Activated B cell treated with CpG ODN at 0.5 μM for 24 hours (primary cell): Measurements from ENCODE around the gene USP37. TPM values are rescaled to one million over a fixed set of nuclear protein-coding genes. Genes with fewer than 3 reads are reported as not detected.

Source experiments
- ATAC-seq: fragments of 200-7000 bp; cut with Tn5 transposase; one replicate; pipeline ENCODE4 v1.10.0; 2021; ENCODE audit warnings: low read depth, mild to moderate bottlenecking, moderate library complexity
- CTCF ChIA-PET: fragments of 350-600 bp; sonication (Branson Sonifier 250); formaldehyde crosslinking; loops from one replicate; lab custom pipeline; 2021; ENCODE audit warnings: antibody characterized with exemption; lab: Charles Lee
- POLR2A ChIA-PET: fragments of 350-600 bp; sonication (Branson Sonifier 250); formaldehyde crosslinking; loops from one replicate; lab custom pipeline; 2021; ENCODE audit warnings: antibody characterized with exemption; lab: Charles Lee
- DNase-seq: peaks from one replicate; pipeline ENCODE4 v3.0.0; 2022
- H3K27ac Mint-ChIP-seq: one replicate; pipeline ENCODE4 v1.8.0; 2020; ENCODE audit warnings: mixed read lengths
- H3K27me3 Mint-ChIP-seq: one replicate; pipeline ENCODE4 v1.8.0; 2021; ENCODE audit warnings: mixed read lengths
- H3K36me3 Mint-ChIP-seq: one replicate; pipeline ENCODE4 v1.8.0; 2021; ENCODE audit warnings: low read depth, mixed read lengths
- H3K4me1 Mint-ChIP-seq: one replicate; pipeline ENCODE4 v1.8.0; 2021; ENCODE audit warnings: mixed read lengths
- H3K4me3 Mint-ChIP-seq: one replicate; pipeline ENCODE4 v1.8.0; 2020; ENCODE audit warnings: mild to moderate bottlenecking, mixed read lengths
- H3K9me3 Mint-ChIP-seq: one replicate; pipeline ENCODE4 v1.8.0; 2020; ENCODE audit warnings: mixed read lengths
- intact Hi-C: fragments of 100-400 bp; cut with micrococcal nuclease; formaldehyde crosslinking; loops from one replicate; pipeline ENCODE4 v1.15.1; 2024
- total RNA-seq: library from RNA; stranded (reverse); gene quantifications from 2 replicates; pipeline ENCODE4 v1.2.3, GENCODE V29; 2022
- TF ChIP-seq, protein P1 (sequence below): fragments of 200-600 bp; IDR thresholded peaks from one replicate; pipeline ENCODE4 v1.8.0; 2022; ENCODE audit warnings: antibody characterized with exemption, mild to moderate bottlenecking

Gene USP37, protein sequence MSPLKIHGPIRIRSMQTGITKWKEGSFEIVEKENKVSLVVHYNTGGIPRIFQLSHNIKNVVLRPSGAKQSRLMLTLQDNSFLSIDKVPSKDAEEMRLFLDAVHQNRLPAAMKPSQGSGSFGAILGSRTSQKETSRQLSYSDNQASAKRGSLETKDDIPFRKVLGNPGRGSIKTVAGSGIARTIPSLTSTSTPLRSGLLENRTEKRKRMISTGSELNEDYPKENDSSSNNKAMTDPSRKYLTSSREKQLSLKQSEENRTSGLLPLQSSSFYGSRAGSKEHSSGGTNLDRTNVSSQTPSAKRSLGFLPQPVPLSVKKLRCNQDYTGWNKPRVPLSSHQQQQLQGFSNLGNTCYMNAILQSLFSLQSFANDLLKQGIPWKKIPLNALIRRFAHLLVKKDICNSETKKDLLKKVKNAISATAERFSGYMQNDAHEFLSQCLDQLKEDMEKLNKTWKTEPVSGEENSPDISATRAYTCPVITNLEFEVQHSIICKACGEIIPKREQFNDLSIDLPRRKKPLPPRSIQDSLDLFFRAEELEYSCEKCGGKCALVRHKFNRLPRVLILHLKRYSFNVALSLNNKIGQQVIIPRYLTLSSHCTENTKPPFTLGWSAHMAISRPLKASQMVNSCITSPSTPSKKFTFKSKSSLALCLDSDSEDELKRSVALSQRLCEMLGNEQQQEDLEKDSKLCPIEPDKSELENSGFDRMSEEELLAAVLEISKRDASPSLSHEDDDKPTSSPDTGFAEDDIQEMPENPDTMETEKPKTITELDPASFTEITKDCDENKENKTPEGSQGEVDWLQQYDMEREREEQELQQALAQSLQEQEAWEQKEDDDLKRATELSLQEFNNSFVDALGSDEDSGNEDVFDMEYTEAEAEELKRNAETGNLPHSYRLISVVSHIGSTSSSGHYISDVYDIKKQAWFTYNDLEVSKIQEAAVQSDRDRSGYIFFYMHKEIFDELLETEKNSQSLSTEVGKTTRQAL
- 14.3 and 23.1 TPM in 2 replicates for total RNA-seq

DNA sequence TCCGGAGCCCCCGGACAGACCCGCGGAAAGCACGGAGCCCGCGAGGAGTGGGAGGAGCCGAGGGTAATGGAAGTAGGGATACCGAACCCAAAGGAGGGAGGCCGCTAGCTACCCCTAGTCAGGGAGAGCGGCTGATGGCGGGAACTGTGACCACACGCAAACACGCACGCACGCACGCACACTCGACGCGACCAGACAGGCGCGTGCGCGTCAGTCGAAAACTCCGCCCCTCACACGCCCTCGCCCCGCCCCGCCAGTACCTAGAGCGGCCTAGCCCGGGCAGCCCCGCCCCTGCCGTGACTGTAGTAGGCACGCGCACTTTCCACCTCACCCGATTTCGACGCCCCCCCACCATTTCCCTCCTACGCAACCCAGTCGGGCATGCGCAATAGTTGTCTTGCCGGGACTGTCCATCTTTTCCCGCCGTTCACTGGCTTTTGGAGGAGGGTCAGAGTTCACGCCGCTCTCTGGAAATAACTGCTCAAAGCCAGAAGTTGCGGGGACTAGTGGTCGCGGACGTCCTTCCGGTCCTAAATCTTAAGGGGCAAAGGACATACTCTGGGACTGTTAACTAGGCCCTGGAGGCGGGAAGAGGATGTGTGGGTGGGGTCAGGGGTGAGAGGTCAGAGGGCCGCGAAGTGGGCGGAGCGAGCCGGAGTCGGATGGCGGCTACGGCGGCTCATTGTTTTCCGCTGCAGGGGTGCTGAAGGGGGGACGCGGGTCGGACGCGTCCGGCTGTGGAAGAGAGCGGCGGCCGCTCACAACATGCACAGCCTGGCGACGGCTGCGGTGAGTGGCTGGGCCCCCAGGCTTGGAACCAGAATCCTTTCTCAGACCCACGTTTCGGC is at the start of gene USP37, which contains the start of gene CNOT9:
Gene USP37 (minus strand): TSS at position 162 of the 848 bp plus-strand sequence. CDS start 9,698 bp downstream, outside the sequence.
Gene CNOT9 (plus strand): TSS at position 650 of the 848 bp plus-strand sequence. CDS start 116 bp downstream, at position 766.
- peak within 1 kb of the TSS; percentile 97 for H3K4me3 Mint-ChIP-seq
- DNase-seq = peak; percentile 100
- ChIA-PET POLR2A (interaction anchor here (0.6 to 1.2 kb wide), 9 partner anchors 10 to 352 kb away, joined by 3 to 7 read pairs (median 3); partner anchors contain the start of genes ARPC2, BCS1L, CTDSP1 and TTLL4), CTCF (no interaction called here)
- H3K9me3 Mint-ChIP-seq = no peaks in the 10 kb centered on the region
- peak within 1 kb of the TSS; percentile 99 for H3K27ac Mint-ChIP-seq
- no peaks in the 10 kb centered on the region for H3K27me3 Mint-ChIP-seq
- H3K36me3 Mint-ChIP-seq = peaks cover 53% of the 10 kb centered on the region
- intact Hi-C loops = loop anchor here (1.0 to 10.0 kb wide), 16 partner anchors 91 to 930 kb away; partner anchors contain the start of genes AAMP, ARPC2, BCS1L and CNPPD1
- peak; percentile 92 for ATAC-seq
- TF ChIP-seq, protein P1, sequence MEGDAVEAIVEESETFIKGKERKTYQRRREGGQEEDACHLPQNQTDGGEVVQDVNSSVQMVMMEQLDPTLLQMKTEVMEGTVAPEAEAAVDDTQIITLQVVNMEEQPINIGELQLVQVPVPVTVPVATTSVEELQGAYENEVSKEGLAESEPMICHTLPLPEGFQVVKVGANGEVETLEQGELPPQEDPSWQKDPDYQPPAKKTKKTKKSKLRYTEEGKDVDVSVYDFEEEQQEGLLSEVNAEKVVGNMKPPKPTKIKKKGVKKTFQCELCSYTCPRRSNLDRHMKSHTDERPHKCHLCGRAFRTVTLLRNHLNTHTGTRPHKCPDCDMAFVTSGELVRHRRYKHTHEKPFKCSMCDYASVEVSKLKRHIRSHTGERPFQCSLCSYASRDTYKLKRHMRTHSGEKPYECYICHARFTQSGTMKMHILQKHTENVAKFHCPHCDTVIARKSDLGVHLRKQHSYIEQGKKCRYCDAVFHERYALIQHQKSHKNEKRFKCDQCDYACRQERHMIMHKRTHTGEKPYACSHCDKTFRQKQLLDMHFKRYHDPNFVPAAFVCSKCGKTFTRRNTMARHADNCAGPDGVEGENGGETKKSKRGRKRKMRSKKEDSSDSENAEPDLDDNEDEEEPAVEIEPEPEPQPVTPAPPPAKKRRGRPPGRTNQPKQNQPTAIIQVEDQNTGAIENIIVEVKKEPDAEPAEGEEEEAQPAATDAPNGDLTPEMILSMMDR = no peak
- H3K4me1 Mint-ChIP-seq = peaks cover 45% of the 10 kb centered on the region

DNA sequence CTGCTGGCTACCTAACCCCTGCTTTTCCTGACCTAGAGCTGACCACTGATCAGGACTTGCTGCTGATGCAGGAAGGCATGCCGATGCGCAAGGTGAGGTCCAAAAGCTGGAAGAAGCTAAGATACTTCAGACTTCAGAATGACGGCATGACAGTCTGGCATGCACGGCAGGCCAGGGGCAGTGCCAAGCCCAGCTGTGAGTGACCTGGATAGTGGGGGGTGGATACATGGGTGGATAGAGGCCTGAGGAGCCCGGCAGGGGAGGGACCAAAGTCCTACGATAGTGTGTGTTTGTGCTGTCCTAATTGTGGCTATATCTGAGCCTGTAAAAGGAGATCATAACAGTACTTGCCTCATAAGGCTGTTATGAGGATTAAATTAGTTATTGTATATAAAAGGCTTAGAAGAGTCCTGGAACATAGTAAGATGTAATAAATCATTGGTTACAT is 47.7 kb upstream of the USP37 start:
- Mint-ChIP-seq H3K4me3 (no peak overlapping the region), H3K27ac (no peak overlapping the region), H3K36me3 (no peaks in the 10 kb centered on the region), H3K4me1 (no peaks in the 10 kb centered on the region), H3K27me3 (no peaks in the 10 kb centered on the region), H3K9me3 (no peaks in the 10 kb centered on the region)
- ChIA-PET POLR2A (no interaction called here), CTCF (no interaction called here)
- DNase-seq (no peak), ATAC-seq (no peak)
- TF ChIP-seq, protein P1 = no peak
- intact Hi-C loops = no loop called here

DNA sequence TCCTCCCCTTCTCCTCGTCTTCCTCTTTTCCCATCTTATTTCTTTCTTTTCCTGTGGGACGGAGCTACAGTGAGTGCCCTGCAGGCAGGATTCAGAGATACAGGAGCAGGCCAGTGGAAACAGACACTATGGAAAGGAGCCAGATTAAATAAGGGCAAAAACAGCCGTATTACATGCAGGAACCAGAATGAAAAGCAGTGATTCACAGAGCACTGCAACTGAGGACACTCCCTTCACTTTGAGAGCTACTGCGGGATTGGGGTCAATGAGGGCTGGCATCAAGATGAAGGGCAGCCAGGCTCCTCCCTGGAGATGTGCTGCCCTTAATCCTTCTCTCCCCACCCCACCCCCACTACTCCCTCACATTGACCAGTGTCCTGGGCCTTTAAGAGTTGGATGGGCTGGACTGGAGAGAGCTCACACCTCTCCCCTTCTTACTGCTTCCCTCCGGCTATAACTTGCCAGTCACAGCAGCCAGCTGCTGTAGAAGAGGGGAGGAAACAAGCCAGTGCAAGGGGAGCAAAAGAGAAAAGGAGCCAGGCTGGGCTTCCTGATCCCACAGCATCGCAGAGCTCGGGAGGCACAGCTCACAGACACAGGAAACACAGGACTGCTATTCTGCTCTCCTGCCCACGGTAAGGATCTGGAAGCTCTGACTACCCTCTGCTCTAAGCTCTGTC is 39.4 kb upstream of the USP37 start, which contains the start of gene PLCD4:
Gene PLCD4 (plus strand): TSS at position 464 of the 680 bp plus-strand sequence. CDS start 7,841 bp downstream, outside the sequence.
- ChIA-PET POLR2A (interaction anchor here (0.6 kb wide), 1 partner anchor 34 kb away, joined by 5 read pairs; no protein-coding TSS in a partner anchor), CTCF (no interaction called here)
- ATAC-seq (no peak), DNase-seq (no peak)
- no peak within 1 kb of the TSS for H3K4me3 Mint-ChIP-seq
- H3K27me3 Mint-ChIP-seq = peaks cover 11% of the 10 kb centered on the region
- no peaks in the 10 kb centered on the region for H3K9me3 Mint-ChIP-seq
- TF ChIP-seq, protein P1 = no peak
- no peaks in the 10 kb centered on the region for H3K36me3 Mint-ChIP-seq
- no peak within 1 kb of the TSS for H3K27ac Mint-ChIP-seq
- intact Hi-C loops = no loop called here
- no peaks in the 10 kb centered on the region for H3K4me1 Mint-ChIP-seq

DNA sequence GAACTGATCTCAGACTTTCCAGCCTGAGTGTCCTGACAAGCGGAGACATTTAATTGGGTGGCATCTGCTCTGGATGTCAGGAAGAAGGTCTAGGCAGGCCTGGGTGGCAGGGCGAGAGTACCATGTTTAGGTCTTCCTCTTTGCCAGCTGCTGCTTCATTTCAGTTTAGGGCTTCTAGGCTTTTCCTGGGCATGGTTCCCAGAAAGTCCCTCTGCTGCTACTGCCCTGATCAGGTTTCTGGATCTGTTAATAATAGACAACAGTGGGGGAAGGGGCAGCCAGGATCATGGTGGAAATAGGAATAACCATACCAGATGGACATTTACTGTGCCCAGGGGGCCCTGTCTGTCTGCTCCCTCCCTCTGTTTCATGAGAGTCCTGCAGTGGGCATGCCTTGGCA is 37.3 kb upstream of the USP37 start:
- TF ChIP-seq, protein P1 = no peak
- Mint-ChIP-seq H3K36me3 (no peaks in the 10 kb centered on the region), H3K27me3 (peaks cover 11% of the 10 kb centered on the region), H3K4me1 (peaks cover under 1% of the 10 kb centered on the region), H3K27ac (no peak overlapping the region), H3K4me3 (no peak overlapping the region), H3K9me3 (no peaks in the 10 kb centered on the region)
- DNase-seq = no peak
- intact Hi-C loops = no loop called here
- ChIA-PET POLR2A (no interaction called here), CTCF (no interaction called here)
- no peak for ATAC-seq
